ENCODE measurements around the gene JADE1. TPM values are rescaled to one million over a fixed set of nuclear protein-coding genes. Genes with fewer than 3 reads are reported as not detected.

The JADE1 gene
- total and polyA plus RNA-seq, 2 of the 4 experiments (the other 2 are of a cell fraction) = 13.8 to 32.6 TPM

DNA sequence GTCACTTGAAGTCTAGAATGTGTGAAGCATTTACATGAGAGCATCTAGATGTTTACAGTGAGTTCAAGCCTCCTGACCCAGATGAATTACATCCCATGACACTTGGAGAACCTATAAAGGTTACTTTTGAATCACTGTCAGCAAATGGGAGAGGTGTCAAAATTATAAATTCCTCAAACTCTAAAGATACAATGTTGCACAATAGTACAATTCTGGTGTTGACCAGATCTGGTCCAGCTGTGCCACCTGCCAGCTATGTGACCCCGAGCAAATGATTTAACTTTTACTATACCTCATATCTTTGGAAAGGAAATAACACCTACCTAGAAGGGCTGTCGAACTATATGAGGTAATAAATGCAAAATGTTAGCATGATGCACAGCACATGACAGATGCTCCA is 69.8 kb downstream of the JADE1 start:
- POLR2A ChIA-PET (ENCODE audit: unreplicated experiment) = no interaction called here
- no peaks in the 10 kb centered on the region for H3K79me1 ChIP-seq (ENCODE audit: low read depth in 1 of 2, low read length in 2 of 2)
- H2AK9ac ChIP-seq (replicated peaks; ENCODE audit: low read depth, low read length, poor library complexity) = no peak overlapping the region
- H3K4me3 ChIP-seq (ENCODE audit: insufficient read depth, low read depth, low read length) = no peak overlapping the region
- no peak overlapping the region for H3K9ac ChIP-seq (ENCODE audit: low read depth, low read length)
- H3K4ac ChIP-seq (ENCODE audit: low read depth, low read length) = no peak overlapping the region
- no peak overlapping the region for H2BK20ac ChIP-seq (ENCODE audit: low read depth, low read length)
- no peak for DNase-seq
- H4K8ac ChIP-seq (ENCODE audit: low read depth in 2 of 2, low read length in 2 of 2) = no peak overlapping the region
- H2AK5ac ChIP-seq (ENCODE audit: low read depth, low read length) = no peak overlapping the region
- no peaks in the 10 kb centered on the region for H3K27me3 ChIP-seq (ENCODE audit: control insufficient read depth, insufficient read depth, low read length)
- H3K36me3 ChIP-seq (ENCODE audit: control insufficient read depth, insufficient read depth, low read length) = peaks cover 2% of the 10 kb centered on the region; the same call in 1 of the 2 replicates
- no TSS peak for BruUV-seq (replicated peaks)
- intact Hi-C loops (cut with micrococcal nuclease) = loop anchor here (10.0 kb wide), 1 partner anchor 466 kb away; no protein-coding TSS in a partner anchor
- dilution Hi-C loops (cut with HindIII; ENCODE audit: low sequenced_read_pairs, unreplicated experiment) = no loop called here
- H3K14ac ChIP-seq (replicated peaks; ENCODE audit: low read depth, low read length) = no peak overlapping the region
- no peak overlapping the region for H3K18ac ChIP-seq (ENCODE audit: low read depth, low read length)
- H2BK5ac ChIP-seq (ENCODE audit: low read depth, low read length, poor library complexity, severe bottlenecking) = no peak overlapping the region
- H2BK120ac ChIP-seq (ENCODE audit: low read depth, low read length) = no peak overlapping the region
- peaks cover 2% of the 10 kb centered on the region; the same call in 1 of the 2 replicates for H3K9me1 ChIP-seq (ENCODE audit: insufficient read depth, low read length)
- no peak overlapping the region for H4K91ac ChIP-seq (ENCODE audit: insufficient read depth, low read depth, low read length)
- no peaks in the 10 kb centered on the region for H4K20me1 ChIP-seq (ENCODE audit: insufficient read depth, low read length)
- 0 out of 2 replicates have a peak overlapping the region, but pooled peaks have one; percentile 44 for H3K23ac ChIP-seq (ENCODE audit: low read depth, low read length)
- CTCF ChIA-PET = no interaction called here
- H3K9me3 ChIP-seq (ENCODE audit: control insufficient read depth, insufficient read depth, low read length) = no peaks in the 10 kb centered on the region
- H3K56ac ChIP-seq (ENCODE audit: extremely low read depth, insufficient read depth, low read length) = no peak overlapping the region
- H4K5ac ChIP-seq (ENCODE audit: low read depth, low read length) = no peak overlapping the region
- H3K27ac ChIP-seq (ENCODE audit: insufficient read depth, low read length) = no peak overlapping the region
- H3K4me1 ChIP-seq (ENCODE audit: control insufficient read depth, insufficient read depth, low read length) = peaks cover 1% of the 10 kb centered on the region; the same call in 1 of the 2 replicates
- in situ Hi-C loops (cut with MboI; ENCODE audit: low sequenced_read_pairs) = loop anchor here (10.0 kb wide), 1 partner anchor 216 kb away; the partner anchor contains the start of genes C4orf33 and SCLT1
- no peak overlapping the region for H2BK15ac ChIP-seq (ENCODE audit: low read depth, low read length)
- WGBS, 2 experiments (ENCODE audit: extremely low coverage in 2 of 2, insufficient read length in 1 of 2) = no CpG with 5 or more reads among the region's 2 CpGs
- no peak overlapping the region for H2AFZ ChIP-seq (replicated peaks; ENCODE audit: low read length, poor library complexity)
- H3K4me2 ChIP-seq (ENCODE audit: low read depth, low read length) = no peak overlapping the region
- ATAC-seq (ENCODE audit: low read depth) = no peak
- TF ChIP-seq FOS (IDR thresholded peaks at IDR 0.05; ENCODE audit: low read depth, low read length) (no peak), CEBPB (IDR thresholded peaks at IDR 0.05; ENCODE audit: low read depth, low read length) (peak; percentile 80)
